SU-DHL-6 (cell line): ENCODE measurements around the gene TTC16.

Experiments used
- CTCF ChIP-seq: fragments of 200-600 bp; sonication (generic); IDR thresholded peaks from one replicate; pipeline ENCODE4 v1.5.1; 2017; ENCODE audit warnings: antibody characterized with exemption, mild to moderate bottlenecking, low read length, moderate library complexity; ENCODE audit not compliant: insufficient read depth, poor library complexity, severe bottlenecking
- EZH2phosphoT487 ChIP-seq: fragments of 200-600 bp; sonication (generic), shearing (Covaris generic); conservative IDR thresholded peaks from 2 replicates; pipeline ENCODE4 v1.6.1; 2018; ENCODE audit warnings: mild to moderate bottlenecking, antibody characterized with exemption, low read length, moderate library complexity, mixed read lengths

- TF ChIP-seq CTCF (no peak), EZH2phosphoT487 (no peak)
Observed at GRCh38 chr9:127728808-127729207, 12.9 kb downstream of the TTC16 start.
